BJ (cell line): ENCODE measurements around the gene ZNF213. TPM values are rescaled to one million over a fixed set of nuclear protein-coding genes. Genes with fewer than 3 reads are reported as not detected.

Experiments used
- CTCF ChIA-PET: fragments of 350-600 bp; formaldehyde crosslinking; extraction: SDS; loops from one replicate; lab custom pipeline; 2021; ENCODE audit warnings: antibody characterized with exemption, inconsistent platforms; lab: Yijun Ruan, JAX
- POLR2A ChIA-PET: fragments of 300-600 bp; sonication (Branson Sonifier 250); formaldehyde crosslinking; extraction: SDS; loops from one replicate; lab custom pipeline; 2021; ENCODE audit warnings: antibody characterized with exemption; lab: Charles Lee
- DNase-seq: peaks from one replicate; pipeline ENCODE4 v3.0.0-alpha.2; 2011; ENCODE audit warnings: low read depth
- H3K27me3 ChIP-seq: 2 replicates; pipeline ENCODE4 v1.6.0; 2011; ENCODE audit warnings: low read length; ENCODE audit not compliant: control insufficient read depth, insufficient read depth
- H3K36me3 ChIP-seq: 2 replicates; pipeline ENCODE4 v1.5.1; 2011; ENCODE audit warnings: low read length; ENCODE audit not compliant: control insufficient read depth, insufficient read depth
- H3K4me3 ChIP-seq: 2 replicates; pipeline ENCODE4 v1.5.1; 2011; ENCODE audit warnings: low read depth, mild to moderate bottlenecking, control low read depth, low read length
- polyA plus RNA-seq: library from polyadenylated mRNA; depleted of rRNA; stranded (reverse); fragments of >200 nt; gene quantifications from 2 replicates; pipeline ENCODE4 v1.2.3, GENCODE V29; 2011
- TF ChIP-seq, protein P1 (sequence below): IDR thresholded peaks from 2 replicates; pipeline ENCODE4 v1.5.1; 2011; ENCODE audit warnings: low read depth, mild to moderate bottlenecking, control low read depth, inconsistent platforms, low read length, moderate library complexity; ENCODE audit not compliant: insufficient read depth

The ZNF213 gene
- polyA plus RNA-seq, 1 experiment: 0.77 TPM

DNA sequence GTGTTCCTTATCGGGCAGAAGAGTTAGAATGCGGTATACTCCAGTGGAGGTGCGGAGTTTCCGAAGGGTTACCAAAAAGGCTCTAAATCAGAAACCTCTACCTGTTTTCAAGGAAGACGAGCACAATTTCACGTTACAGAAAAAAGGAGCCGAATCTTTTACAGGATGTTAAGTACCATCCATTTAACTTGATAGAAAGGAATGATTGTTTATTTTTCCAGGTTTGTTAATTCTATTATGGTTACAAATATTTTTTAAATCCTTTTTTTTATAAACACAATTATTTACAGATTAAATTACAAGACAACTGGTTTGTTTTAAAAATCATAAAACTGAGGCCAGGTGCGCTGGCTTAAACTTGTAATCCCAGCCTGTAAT lies 18.2 kb downstream of the ZNF213 start:
- no peak overlapping the region for H3K4me3 ChIP-seq
- POLR2A ChIA-PET: interaction anchor here (0.8 kb wide), 1 partner anchor 18 kb away, joined by 6 read pairs; the partner anchor contains the start of gene ZNF213

DNA sequence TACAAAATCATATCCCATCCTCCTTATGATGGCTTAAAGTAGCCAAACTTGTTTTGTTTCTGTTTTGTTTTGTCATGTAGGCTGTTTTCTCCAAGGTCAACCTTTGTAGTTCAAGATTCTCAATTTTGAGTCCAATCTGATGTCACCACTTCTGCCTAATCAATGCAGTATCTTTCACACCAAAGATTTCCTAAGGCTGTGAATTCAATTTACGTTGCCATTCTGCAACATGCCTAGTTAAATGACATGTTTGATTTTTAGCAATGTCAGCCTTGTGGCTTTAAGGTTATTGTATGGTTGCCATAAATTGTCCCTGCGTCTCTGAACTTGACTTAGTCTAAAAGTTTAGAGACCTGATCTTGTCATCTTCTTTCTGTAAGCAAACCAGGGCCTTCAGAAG lies 20.4 kb downstream of the ZNF213 start:
- no peaks in the 10 kb centered on the region for H3K36me3 ChIP-seq
- no peak overlapping the region for H3K4me3 ChIP-seq
- DNase-seq: no peak
- CTCF ChIA-PET: interaction anchor here (0.6 to 0.7 kb wide), 2 partner anchors 9 to 16 kb away, joined by 3 read pairs; no protein-coding TSS in a partner anchor
- TF ChIP-seq, protein P1, sequence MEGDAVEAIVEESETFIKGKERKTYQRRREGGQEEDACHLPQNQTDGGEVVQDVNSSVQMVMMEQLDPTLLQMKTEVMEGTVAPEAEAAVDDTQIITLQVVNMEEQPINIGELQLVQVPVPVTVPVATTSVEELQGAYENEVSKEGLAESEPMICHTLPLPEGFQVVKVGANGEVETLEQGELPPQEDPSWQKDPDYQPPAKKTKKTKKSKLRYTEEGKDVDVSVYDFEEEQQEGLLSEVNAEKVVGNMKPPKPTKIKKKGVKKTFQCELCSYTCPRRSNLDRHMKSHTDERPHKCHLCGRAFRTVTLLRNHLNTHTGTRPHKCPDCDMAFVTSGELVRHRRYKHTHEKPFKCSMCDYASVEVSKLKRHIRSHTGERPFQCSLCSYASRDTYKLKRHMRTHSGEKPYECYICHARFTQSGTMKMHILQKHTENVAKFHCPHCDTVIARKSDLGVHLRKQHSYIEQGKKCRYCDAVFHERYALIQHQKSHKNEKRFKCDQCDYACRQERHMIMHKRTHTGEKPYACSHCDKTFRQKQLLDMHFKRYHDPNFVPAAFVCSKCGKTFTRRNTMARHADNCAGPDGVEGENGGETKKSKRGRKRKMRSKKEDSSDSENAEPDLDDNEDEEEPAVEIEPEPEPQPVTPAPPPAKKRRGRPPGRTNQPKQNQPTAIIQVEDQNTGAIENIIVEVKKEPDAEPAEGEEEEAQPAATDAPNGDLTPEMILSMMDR: no peak
- POLR2A ChIA-PET: no interaction called here
- no peaks in the 10 kb centered on the region for H3K27me3 ChIP-seq

More for the DNA sequence above, 18.2 kb downstream of the ZNF213 start:
- CTCF ChIA-PET: interaction anchor here (0.9 to 3.1 kb wide), 7 partner anchors 12 to 52 kb away, joined by 3 to 15 read pairs (median 3); partner anchors contain the start of genes OR1F1 and ZNF213
- no peaks in the 10 kb centered on the region for H3K27me3 ChIP-seq
- DNase-seq: no peak
- TF ChIP-seq, protein P1: no peak
- H3K36me3 ChIP-seq: no peaks in the 10 kb centered on the region

DNA sequence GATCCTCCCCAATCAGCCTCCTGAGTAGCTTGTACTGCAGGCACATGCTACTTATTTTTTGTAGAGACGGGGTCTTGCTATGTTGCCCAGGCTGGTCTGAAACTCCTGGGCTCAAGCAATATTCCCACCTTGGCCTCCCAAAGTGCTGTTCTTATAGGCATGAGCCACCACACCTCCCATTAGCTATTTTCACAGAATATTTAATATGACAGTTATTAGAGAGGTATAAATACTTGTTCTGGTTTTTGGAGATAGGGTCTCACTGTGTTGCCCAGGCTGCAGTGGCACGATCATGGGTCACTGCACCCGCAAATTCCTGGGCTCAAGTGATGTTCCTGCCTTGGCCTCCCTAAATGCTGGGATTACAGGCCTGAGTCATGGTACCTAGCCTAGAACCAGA lies 21.1 kb downstream of the ZNF213 start:
- CTCF ChIA-PET: interaction anchor here (0.7 kb wide), 1 partner anchor 17 kb away, joined by 3 read pairs; no protein-coding TSS in a partner anchor
- Histone ChIP-seq H3K36me3 (no peaks in the 10 kb centered on the region), H3K4me3 (no peak overlapping the region), H3K27me3 (no peaks in the 10 kb centered on the region)
- POLR2A ChIA-PET: no interaction called here
- no peak for DNase-seq
- TF ChIP-seq, protein P1: no peak

DNA sequence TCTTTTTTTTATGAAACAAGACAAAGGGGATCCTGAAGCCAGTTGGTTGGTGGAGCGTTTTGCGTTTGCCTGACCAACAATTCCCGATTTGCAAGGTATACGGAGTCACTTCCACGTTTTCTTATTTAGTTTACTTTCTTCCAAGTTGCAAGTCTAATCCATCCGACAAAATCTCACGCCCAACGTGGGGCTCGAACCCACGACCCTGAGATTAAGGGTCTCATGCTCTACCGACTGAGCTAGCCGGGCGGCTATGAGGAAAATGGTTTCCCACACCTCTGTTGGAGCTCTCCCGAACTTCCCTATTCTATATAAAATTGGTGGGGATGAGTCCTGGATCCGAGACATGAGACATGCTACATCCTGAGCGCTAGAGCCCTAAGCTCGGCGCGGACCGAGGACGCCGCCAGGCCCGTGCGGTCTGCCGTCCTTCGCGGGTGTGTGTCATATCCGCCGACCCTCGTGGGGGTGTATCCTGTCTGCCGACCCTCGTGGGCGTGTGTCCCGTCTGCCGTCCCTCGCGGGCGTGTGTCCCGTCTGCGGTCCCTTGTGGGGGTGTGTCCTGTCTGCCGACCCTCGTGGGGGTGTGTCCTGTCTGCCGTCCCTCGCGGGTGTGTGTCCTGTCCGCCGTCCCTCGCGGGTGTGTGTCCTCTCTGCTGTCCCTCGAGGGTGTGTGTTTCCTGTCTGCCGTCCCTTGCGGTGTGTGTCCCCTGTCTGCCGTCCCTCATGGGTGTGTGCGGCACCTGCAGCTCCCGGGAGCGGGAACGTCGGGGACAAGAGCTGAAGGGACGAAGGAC lies 22.6 kb downstream of the ZNF213 start:
- ChIA-PET CTCF (interaction anchor here (0.7 to 2.9 kb wide), 7 partner anchors 8 to 230 kb away, joined by 3 to 10 read pairs (median 4); no protein-coding TSS in a partner anchor), POLR2A (no interaction called here)
- TF ChIP-seq, protein P1: no peak
- H3K4me3 ChIP-seq: peak overlapping the region; percentile 60
- H3K36me3 ChIP-seq: no peaks in the 10 kb centered on the region
- DNase-seq: peak; percentile 73
- no peaks in the 10 kb centered on the region for H3K27me3 ChIP-seq

DNA sequence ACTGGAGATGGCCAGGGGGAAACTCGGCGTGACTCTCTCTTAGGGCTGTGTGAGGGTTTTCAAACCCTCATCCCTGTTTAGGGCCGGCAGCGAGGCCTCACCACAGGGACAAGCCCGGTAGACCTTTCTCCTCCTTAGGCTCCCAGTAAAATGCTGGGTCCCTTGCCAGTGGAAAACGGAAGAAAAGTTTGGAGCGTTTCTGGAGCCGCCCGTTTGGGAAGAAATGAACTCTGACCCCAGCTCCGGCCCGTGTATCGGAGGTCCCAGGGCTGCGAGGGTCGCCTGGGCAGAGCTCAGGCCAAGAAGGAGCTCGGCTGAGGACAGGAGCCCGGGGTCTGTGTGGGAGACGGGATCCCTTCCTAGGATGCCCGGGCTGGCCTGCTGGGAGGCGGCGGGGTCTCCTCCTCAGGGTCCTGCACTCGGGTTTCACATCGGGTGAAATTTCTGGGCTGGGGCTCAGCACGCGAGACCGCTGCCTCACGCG lies 23.2 kb downstream of the ZNF213 start:
- Histone ChIP-seq H3K27me3 (no peaks in the 10 kb centered on the region), H3K4me3 (peak overlapping the region; percentile 60), H3K36me3 (no peaks in the 10 kb centered on the region)
- no peak for DNase-seq
- TF ChIP-seq, protein P1: no peak
- ChIA-PET CTCF (interaction anchor here (0.7 to 2.9 kb wide), 7 partner anchors 8 to 231 kb away, joined by 3 to 10 read pairs (median 5); no protein-coding TSS in a partner anchor), POLR2A (interaction anchor here (0.6 kb wide), 2 partner anchors 51 to 1468 kb away, joined by 5 to 7 read pairs; no protein-coding TSS in a partner anchor)
